Measurements from ENCODE around the gene HTR7. TPM values are rescaled to one million over a fixed set of nuclear protein-coding genes. Genes with fewer than 3 reads are reported as not detected.

Gene HTR7
- total and polyA plus RNA-seq, 2 of the 8 experiments (the other 6 are each of a cell fraction or from before 2014, with no cell fraction given) = 22.9 to 24.6 TPM

Small RNAs within 50 kb of the gene (small RNA-seq; reads per million reads assigned to genes)
- gene RF00019 (ENCODE audit: insufficient read depth) = not detected

Other genes starting within 250 kb of the HTR7 start
- 76.7 and 79.7 TPM in 2 replicates for gene RPP30, start 13.9 kb upstream of the HTR7 start, total RNA-seq (2021; fragmentation: NEBNext Ultra II Directional; extraction: Animal tissue kit (Norgen Biotek cat#: 25700))
- gene RPP30, start 13.9 kb upstream of the HTR7 start, polyA plus RNA-seq (2011; rRNA removed) = 20.9 and 38.9 TPM in 2 replicates
- gene ANKRD1, start 63.0 kb upstream of the HTR7 start, total RNA-seq (2021; fragmentation: NEBNext Ultra II Directional; extraction: Animal tissue kit (Norgen Biotek cat#: 25700)) = not detected in 2 replicates
- 0.03 and 0.11 TPM in 2 replicates for gene ANKRD1, start 63.0 kb upstream of the HTR7 start, polyA plus RNA-seq (2011; rRNA removed)